GM12878 (cell line): ENCODE results near the gene CEBPE. TPM values are rescaled to one million over a fixed set of nuclear protein-coding genes. Genes with fewer than 3 reads are reported as not detected.
A peak's percentile ranks its signal among the peaks of the same experiment; 100 is the strongest.

Source experiments
- ATAC-seq: fragments of 200-7000 bp; cut with Tn5 transposase; 3 replicates; pipeline ENCODE4 v1.9.1; 2020; ENCODE audit warnings: mild to moderate bottlenecking, moderate library complexity
- BruUV-seq: library from RNA; stranded (reverse); fragments of 400-500 nt; replicated peaks from 2 replicates; lab custom pipeline; 2021; lab: Mats Ljungman, UMichigan
- CTCF ChIA-PET: fragments of 300-600 bp; sonication (Branson Sonifier 250); formaldehyde crosslinking; extraction: SDS; loops from one replicate; lab custom pipeline; 2021; ENCODE audit warnings: inconsistent platforms; lab: Yijun Ruan, JAX
- POLR2A ChIA-PET: fragments of 350-600 bp; formaldehyde crosslinking; extraction: SDS; loops from one replicate; lab custom pipeline; 2021; ENCODE audit warnings: inconsistent platforms; lab: Charles Lee
- RAD21 ChIA-PET: fragments of 300-600 bp; sonication (Branson Sonifier 250); formaldehyde crosslinking; loops from one replicate; lab custom pipeline; 2023; ENCODE audit warnings: antibody characterized with exemption; ENCODE audit not compliant: unreplicated experiment; lab: Charles Lee
- SMC1A ChIA-PET: fragments of 300-600 bp; sonication (Branson Sonifier 250); formaldehyde crosslinking; loops from one replicate; lab custom pipeline; 2023; ENCODE audit not compliant: unreplicated experiment, uncharacterized antibody; lab: Charles Lee
- DNase-seq: peaks from one replicate; pipeline ENCODE4 v3.0.0-alpha.2; 2011; ENCODE audit warnings: low read depth, low spot score
- FAIRE-seq: peaks from 3 replicates; lab custom pipeline; 2011; peaks lifted over from hg19 to GRCh38; lab: Jason Lieb, UNC
- H2AFZ ChIP-seq: 2 replicates; pipeline ENCODE4 v1.6.0; 2011; ENCODE audit warnings: low read depth, low read length, control low read depth; ENCODE audit not compliant: control insufficient read depth
- H3K27ac ChIP-seq: 2 replicates; pipeline ENCODE4 v1.5.1; 2011; ENCODE audit warnings: control low read depth; ENCODE audit not compliant: control insufficient read depth, insufficient read depth
- H3K27me3 ChIP-seq, 2 experiments: replicated peaks in 1 of 2; 2 replicates each; pipeline versions ENCODE4 v1.6.0 to v1.6.1; 2011; ENCODE audit warnings: low read length in 1 of 2; ENCODE audit not compliant: control insufficient read depth in 2 of 2, insufficient read depth in 2 of 2
- H3K36me3 ChIP-seq, 2 experiments: 2 replicates each; pipeline ENCODE4 v1.5.1; 2011; ENCODE audit warnings: low read length in 1 of 2; ENCODE audit not compliant: control insufficient read depth in 2 of 2, insufficient read depth in 2 of 2
- H3K4me1 ChIP-seq: 2 replicates; pipeline ENCODE4 v1.6.1; 2011; ENCODE audit warnings: mild to moderate bottlenecking, low read length, moderate library complexity, mixed read lengths; ENCODE audit not compliant: control insufficient read depth, insufficient read depth
- H3K4me2 ChIP-seq: 2 replicates; pipeline ENCODE4 v1.6.0; 2011; ENCODE audit warnings: control low read depth; ENCODE audit not compliant: control insufficient read depth, insufficient read depth
- H3K4me3 ChIP-seq: fragments of 200-600 bp; sonication (generic); 2 replicates; pipeline ENCODE4 v1.5.1; 2016
- H3K79me2 ChIP-seq: 2 replicates; pipeline ENCODE4 v1.6.0; 2011; ENCODE audit warnings: low read length; ENCODE audit not compliant: control insufficient read depth, insufficient read depth
- H3K9ac ChIP-seq: 2 replicates; pipeline ENCODE4 v1.8.0; 2011; ENCODE audit warnings: low read length, control low read depth, mixed read lengths; ENCODE audit not compliant: control insufficient read depth, insufficient read depth
- H3K9me3 ChIP-seq: replicated peaks from 3 replicates; pipeline ENCODE4 v1.5.1; 2011; ENCODE audit warnings: mild to moderate bottlenecking, low read length; ENCODE audit not compliant: control insufficient read depth, insufficient read depth
- H4K20me1 ChIP-seq: 2 replicates; pipeline ENCODE4 v1.6.0; 2011; ENCODE audit not compliant: control insufficient read depth, insufficient read depth
- CBFB ChIP-seq: IDR thresholded peaks from 2 replicates; pipeline ENCODE4 v1.6.1; 2016; ENCODE audit warnings: antibody characterized with exemption, low read depth
- CBX3 ChIP-seq: fragments of 200-600 bp; sonication (generic); IDR thresholded peaks from 2 replicates; pipeline ENCODE4 v1.6.1; 2016; ENCODE audit warnings: low read depth, borderline replicate concordance
- CTCF ChIP-seq, 3 experiments: IDR thresholded peaks in 2 of 3; conservative IDR thresholded peaks in 1 of 3; 2 replicates each; pipeline ENCODE4 v1.5.1; 2011; ENCODE audit warnings: low read depth in 3 of 3, low read length in 3 of 3, mild to moderate bottlenecking in 3 of 3, control low read depth in 2 of 3, moderate library complexity in 2 of 3, inconsistent platforms in 1 of 3, mixed read lengths in 1 of 3; ENCODE audit not compliant: control insufficient read depth in 2 of 3, insufficient read depth in 1 of 3; ENCODE audit errors: extremely low read depth in 1 of 3
- EED ChIP-seq: sonication (generic); IDR thresholded peaks from 2 replicates; pipeline ENCODE4 v1.6.1; 2016; ENCODE audit warnings: antibody characterized with exemption, low read depth
- HDGF ChIP-seq: fragments of 450-650 bp; IDR thresholded peaks from 2 replicates; pipeline ENCODE4 v1.6.1; 2016; ENCODE audit warnings: antibody characterized with exemption
- KAT2A ChIP-seq: conservative IDR thresholded peaks from 2 replicates; pipeline ENCODE4 v1.6.1; 2011; ENCODE audit warnings: low read depth, low read length; ENCODE audit not compliant: control insufficient read depth
- PAX5 ChIP-seq: IDR thresholded peaks from 2 replicates; pipeline ENCODE4 v1.6.1; 2011; ENCODE audit warnings: low read depth, low read length, borderline replicate concordance
- PRDM15 ChIP-seq: fragments of 450-650 bp; formaldehyde crosslinking; IDR thresholded peaks from 2 replicates; pipeline ENCODE4 v1.4.0; 2020; ENCODE audit warnings: mild to moderate bottlenecking, moderate library complexity
- SRF ChIP-seq, 2 experiments: IDR thresholded peaks; 2 replicates each; pipeline ENCODE4 v1.6.1; 2011; ENCODE audit warnings: low read depth in 2 of 2, low read length in 2 of 2, mild to moderate bottlenecking in 1 of 2, moderate library complexity in 1 of 2
- ZNF687 ChIP-seq: fragments of 450-650 bp; IDR thresholded peaks from 2 replicates; pipeline ENCODE4 v1.6.1; 2017; ENCODE audit warnings: mild to moderate bottlenecking, moderate library complexity
- WGBS: methylation state at CpG from one replicate; pipeline ENCODE4 v1.1.6; 2016; ENCODE audit warnings: low lambda C conversion rate; ENCODE audit not compliant: insufficient replicate concordance, insufficient coverage; ENCODE audit errors: missing lambda C conversion rate; 5-methylcytosine and 5-hydroxymethylcytosine counted together
- in situ Hi-C: fragments of 300-500 bp; cut with MboI; formaldehyde crosslinking; loops from 9 replicates; pipeline ENCODE4 v1.14.3; 2018; ENCODE audit warnings: mixed read lengths
- intact Hi-C: fragments of 100-400 bp; cut with micrococcal nuclease; formaldehyde crosslinking; loops from one replicate; pipeline ENCODE4 v1.14.2; 2022; ENCODE audit not compliant: unreplicated experiment
- polyA plus RNA-seq, 11 experiments: library from polyadenylated mRNA; depleted of rRNA in 4 of 11; unstranded in 6 of 11; stranded (reverse) in 5 of 11; fragments of >200 nt; fragmentation: Nextera tagmentation in 4 of 11; fragmentation: Illumina TruSeq in 1 of 11; extraction: Ambion mirVana in 4 of 11; extraction: Trizol in 1 of 11; gene quantifications; 1 replicate in 1 of 11; 2 replicates in 10 of 11; pipeline versions ENCODE4 v1.2.1 to v1.2.3, GENCODE V29; 2011 to 2016; ENCODE audit warnings: inconsistent platforms in 2 of 11, missing spikeins in 2 of 11, low read depth in 1 of 11
- total RNA-seq, 4 experiments: library from RNA; depleted of rRNA in 3 of 4; stranded (reverse); fragments of >200 nt in 3 of 4; fragmentation: Illumina TruSeq in 1 of 4; extraction: Trizol in 1 of 4; gene quantifications; 2 replicates each; pipeline versions ENCODE4 v1.2.1 to v1.2.3, GENCODE V29; 2013 to 2021

The CEBPE gene
- total and polyA plus RNA-seq, 10 of the 15 experiments (the other 5 are each of a cell fraction or from before 2014, with no cell fraction given): 0.09 to 0.45 (median 0.24) TPM; not detected in 7

DNA sequence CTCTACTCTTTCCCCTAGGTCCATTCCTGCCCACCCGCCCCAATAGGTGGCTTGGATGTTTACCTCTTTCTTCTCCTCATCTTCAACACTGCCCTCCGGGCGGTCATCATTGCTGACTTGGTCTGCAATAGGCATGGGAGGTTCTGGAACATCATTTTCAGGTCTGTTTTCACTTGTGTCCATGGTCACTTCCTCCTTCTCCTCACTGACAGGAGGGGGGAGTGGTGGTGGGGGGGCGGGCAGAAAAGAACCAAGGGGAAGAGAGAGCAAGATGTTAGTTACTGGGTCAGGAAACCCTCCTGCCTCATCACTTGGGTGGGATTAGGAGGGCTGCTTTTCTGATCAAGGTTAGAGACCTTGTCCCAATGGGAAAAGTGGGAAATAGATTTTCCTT is 49.6 kb downstream of the CEBPE start (continued):
- no peak for TF ChIP-seq ZNF687
- TF ChIP-seq SRF (IDR thresholded peaks at IDR 0.05; ENCODE audit: low read depth in 2 of 2, low read length in 2 of 2): no peak
- TF ChIP-seq HDGF: no peak

DNA sequence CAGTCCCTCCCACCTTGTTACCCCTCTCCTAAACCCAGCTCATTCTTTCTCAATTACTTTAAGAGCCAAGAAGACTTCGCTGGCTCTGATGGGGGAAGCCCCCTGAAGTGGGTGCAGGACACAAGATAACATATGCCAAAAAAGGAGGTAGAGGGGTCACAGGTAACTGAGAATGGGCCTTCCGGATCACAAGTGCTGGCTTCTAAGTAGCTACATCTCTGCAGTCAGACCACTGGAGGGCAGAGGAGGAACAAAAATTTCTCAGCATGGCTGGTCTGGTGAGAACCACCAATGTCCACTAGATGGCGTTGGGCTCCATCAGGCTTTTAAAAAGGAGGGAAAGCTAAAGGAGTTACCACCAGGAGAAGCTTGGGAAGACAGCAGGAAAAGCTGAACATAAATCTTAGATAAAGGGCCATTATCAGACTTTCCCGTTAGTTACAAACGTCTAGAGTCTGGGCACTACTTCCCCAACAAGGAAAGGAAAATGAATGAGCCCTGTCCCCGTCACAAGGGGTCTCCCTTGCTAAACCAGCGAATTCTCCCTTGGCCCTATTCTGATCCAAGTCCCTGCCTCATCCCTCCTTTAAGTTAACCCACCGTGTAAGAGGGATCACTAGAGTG is 50.2 kb downstream of the CEBPE start:
- Histone ChIP-seq H3K79me2 (peaks cover 36% of the 10 kb centered on the region), H4K20me1 (peaks cover 9% of the 10 kb centered on the region; the same call in 1 of the 2 replicates), H3K36me3 (peaks cover 18 to 31% of the 10 kb centered on the region in 2 experiments), H3K4me1 (peaks cover 11% of the 10 kb centered on the region; the same call in 1 of the 2 replicates), H2AFZ (no peak overlapping the region), H3K4me3 (no peak overlapping the region), H3K9me3 (no peaks in the 10 kb centered on the region), H3K9ac (no peak overlapping the region), H3K27me3 (no peaks in the 10 kb centered on the region), H3K4me2 (peak overlapping the region; percentile 56; the same call in 1 of the 2 replicates), H3K27ac (no peak overlapping the region)
- WGBS: 29% methylated on average over 8 of the region's 8 CpGs
- FAIRE-seq: peak; percentile 99
- peak; percentile 91 for ATAC-seq
- POLR2A ChIA-PET: interaction anchor here (0.5 to 1.8 kb wide), 7 partner anchors 8 to 180 kb away, joined by 4 to 9 read pairs (median 5); partner anchors contain the start of genes ACIN1, C14orf119 and PRMT5
- in situ Hi-C loops (no loop called here), intact Hi-C loops (loop anchor here (2.0 kb wide), 1 partner anchor 118 kb away; no protein-coding TSS in a partner anchor)
- peak; percentile 67 for DNase-seq
- no TSS peak for BruUV-seq
- CTCF ChIA-PET: interaction anchor here (0.6 to 4.2 kb wide), 68 partner anchors 10 to 762 kb away, joined by 3 to 80 read pairs (median 6); partner anchors contain the start of genes ACIN1, AJUBA, C14orf119 and CDH24
- SMC1A ChIA-PET: interaction anchor here (0.5 to 2.2 kb wide), 32 partner anchors 9 to 1630 kb away, joined by 3 to 23 read pairs (median 4); partner anchors contain the start of genes ACIN1, C14orf119, CDH24 and CEBPE
- RAD21 ChIA-PET: interaction anchor here (0.5 to 1.9 kb wide), 25 partner anchors 8 to 1514 kb away, joined by 3 to 27 read pairs (median 4); partner anchors contain the start of genes ACIN1, C14orf119 and HAUS4
- TF ChIP-seq HDGF: 0 out of 2 replicates have a peak, but pooled peaks have one; percentile 61
- peak; percentile 79 for TF ChIP-seq EED
- peak; percentile 97 to 100 (median 99) for TF ChIP-seq CTCF (IDR thresholded peaks at IDR 0.05 in 2 of 3, conservative IDR thresholded peaks at IDR 0.05 in 1 of 3; ENCODE audit: control insufficient read depth in 2 of 3, extremely low read depth in 1 of 3, insufficient read depth in 1 of 3, low read depth in 3 of 3, low read length in 3 of 3)
- TF ChIP-seq KAT2A: no peak
- TF ChIP-seq PRDM15: no peak
- no peak for TF ChIP-seq PAX5
- no peak for TF ChIP-seq SRF (IDR thresholded peaks at IDR 0.05; ENCODE audit: low read depth in 2 of 2, low read length in 2 of 2)
- no peak for TF ChIP-seq CBX3
- 0 out of 2 replicates have a peak, but pooled peaks have one; percentile 21 for TF ChIP-seq CBFB
